ENCODE measurements around the gene INPP5F. TPM values are rescaled to one million over a fixed set of nuclear protein-coding genes. Genes with fewer than 3 reads are reported as not detected.

The INPP5F gene, protein sequence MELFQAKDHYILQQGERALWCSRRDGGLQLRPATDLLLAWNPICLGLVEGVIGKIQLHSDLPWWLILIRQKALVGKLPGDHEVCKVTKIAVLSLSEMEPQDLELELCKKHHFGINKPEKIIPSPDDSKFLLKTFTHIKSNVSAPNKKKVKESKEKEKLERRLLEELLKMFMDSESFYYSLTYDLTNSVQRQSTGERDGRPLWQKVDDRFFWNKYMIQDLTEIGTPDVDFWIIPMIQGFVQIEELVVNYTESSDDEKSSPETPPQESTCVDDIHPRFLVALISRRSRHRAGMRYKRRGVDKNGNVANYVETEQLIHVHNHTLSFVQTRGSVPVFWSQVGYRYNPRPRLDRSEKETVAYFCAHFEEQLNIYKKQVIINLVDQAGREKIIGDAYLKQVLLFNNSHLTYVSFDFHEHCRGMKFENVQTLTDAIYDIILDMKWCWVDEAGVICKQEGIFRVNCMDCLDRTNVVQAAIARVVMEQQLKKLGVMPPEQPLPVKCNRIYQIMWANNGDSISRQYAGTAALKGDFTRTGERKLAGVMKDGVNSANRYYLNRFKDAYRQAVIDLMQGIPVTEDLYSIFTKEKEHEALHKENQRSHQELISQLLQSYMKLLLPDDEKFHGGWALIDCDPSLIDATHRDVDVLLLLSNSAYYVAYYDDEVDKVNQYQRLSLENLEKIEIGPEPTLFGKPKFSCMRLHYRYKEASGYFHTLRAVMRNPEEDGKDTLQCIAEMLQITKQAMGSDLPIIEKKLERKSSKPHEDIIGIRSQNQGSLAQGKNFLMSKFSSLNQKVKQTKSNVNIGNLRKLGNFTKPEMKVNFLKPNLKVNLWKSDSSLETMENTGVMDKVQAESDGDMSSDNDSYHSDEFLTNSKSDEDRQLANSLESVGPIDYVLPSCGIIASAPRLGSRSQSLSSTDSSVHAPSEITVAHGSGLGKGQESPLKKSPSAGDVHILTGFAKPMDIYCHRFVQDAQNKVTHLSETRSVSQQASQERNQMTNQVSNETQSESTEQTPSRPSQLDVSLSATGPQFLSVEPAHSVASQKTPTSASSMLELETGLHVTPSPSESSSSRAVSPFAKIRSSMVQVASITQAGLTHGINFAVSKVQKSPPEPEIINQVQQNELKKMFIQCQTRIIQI
- total RNA-seq (10 to 100 TPM in 1 of 2 experiments, 1 to 10 TPM in 1; 8.5 to 10.9 TPM), polyA plus RNA-seq (1 to 10 TPM; 1.4 to 2.5 (median 2.4) TPM), total RNA-seq (12.5 to 123 (median 23.7) reads per million in 6 experiments)

GRCh38 chr10:119725828-119726675 lies at the start of gene INPP5F:
INPP5F (plus strand) TSS chr10:119726050; CDS start chr10:119726263, 213 bp downstream.
- peaks cover 0 to under 1% (median 0%) of the 10 kb centered on the region in 9 donors for H3K9me3 Mint-ChIP-seq
- ATAC-seq, result peak; percentile 88 to 92
- no peaks in the 10 kb centered on the region for H3K27me3 Mint-ChIP-seq
- POLR2A ChIA-PET, result interaction anchor here (0.7 to 2.4 kb wide), 14 partner anchors 9 to 562 kb away, joined by 3 to 22 read pairs (median 4); partner anchors contain the start of genes BAG3, GRK5, MCMBP and RGS10
- H3K4me1 Mint-ChIP-seq, result peaks cover 5 to 41% (median 26%) of the 10 kb centered on the region in 4 donors
- H3K27ac Mint-ChIP-seq, result peak within 1 kb of the TSS; percentile 27 to 93 (median 81)
- H3K36me3 Mint-ChIP-seq, result no peaks in the 10 kb centered on the region
- DNase-seq, result peak; percentile 90 to 99 (median 96)
- peak within 1 kb of the TSS; percentile 81 to 94 (median 91) for H3K4me3 Mint-ChIP-seq

DNA sequence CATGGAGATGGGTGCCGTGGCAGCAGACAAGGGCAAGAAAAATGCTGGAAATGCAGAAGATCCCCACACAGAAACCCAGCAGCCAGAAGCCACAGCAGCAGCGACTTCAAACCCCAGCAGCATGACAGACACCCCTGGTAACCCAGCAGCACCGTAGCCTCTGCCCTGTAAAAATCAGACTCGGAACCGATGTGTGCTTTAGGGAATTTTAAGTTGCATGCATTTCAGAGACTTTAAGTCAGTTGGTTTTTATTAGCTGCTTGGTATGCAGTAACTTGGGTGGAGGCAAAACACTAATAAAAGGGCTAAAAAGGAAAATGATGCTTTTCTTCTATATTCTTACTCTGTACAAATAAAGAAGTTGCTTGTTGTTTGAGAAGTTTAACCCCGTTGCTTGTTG lies 48.7 kb upstream of the INPP5F start:
- Mint-ChIP-seq H3K4me3 (no peak overlapping the region), H3K36me3 (peaks cover 5 to 52% (median 8%) of the 10 kb centered on the region in 3 donors), H3K27ac (peak overlapping the region in 4 of 10 donors; percentile 25 to 83 (median 42)), H3K4me1 (peaks cover 3 to 9% (median 7%) of the 10 kb centered on the region in 4 donors), H3K27me3 (peaks cover 0 to 1% (median 0%) of the 10 kb centered on the region in 5 donors), H3K9me3 (no peaks in the 10 kb centered on the region)
- POLR2A ChIA-PET, result no interaction called here
- ATAC-seq, result no peak
- DNase-seq, result no peak

- POLR2A ChIA-PET, result no interaction called here
- Mint-ChIP-seq H3K27ac (no peak overlapping the region), H3K9me3 (no peaks in the 10 kb centered on the region), H3K4me3 (no peak overlapping the region), H3K27me3 (peaks cover 0 to 3% (median 0%) of the 10 kb centered on the region in 5 donors), H3K36me3 (peaks cover 2 to 42% (median 7%) of the 10 kb centered on the region in 3 donors), H3K4me1 (peaks cover 2 to 12% (median 4%) of the 10 kb centered on the region in 4 donors)
- DNase-seq, result no peak
- ATAC-seq, result no peak
Observed at GRCh38 chr10:119677904-119678755, 47.7 kb upstream of the INPP5F start.

- no peak overlapping the region for H3K4me3 Mint-ChIP-seq
- H3K27me3 Mint-ChIP-seq, result peaks cover 0 to 3% (median 0%) of the 10 kb centered on the region in 5 donors
- DNase-seq (no peak), ATAC-seq (no peak)
- POLR2A ChIA-PET, result interaction anchor here (0.7 kb wide), 1 partner anchor 50 kb away, joined by 6 read pairs; no protein-coding TSS in a partner anchor
- no peaks in the 10 kb centered on the region for H3K9me3 Mint-ChIP-seq
- peaks cover 0 to 29% (median 7%) of the 10 kb centered on the region in 3 donors for H3K36me3 Mint-ChIP-seq
- peaks cover 0 to 12% (median 4%) of the 10 kb centered on the region in 4 donors for H3K4me1 Mint-ChIP-seq
- H3K27ac Mint-ChIP-seq, result peak overlapping the region in 1 of 10 donors; percentile 62
Observed at GRCh38 chr10:119679480-119679829, 46.4 kb upstream of the INPP5F start.

DNA sequence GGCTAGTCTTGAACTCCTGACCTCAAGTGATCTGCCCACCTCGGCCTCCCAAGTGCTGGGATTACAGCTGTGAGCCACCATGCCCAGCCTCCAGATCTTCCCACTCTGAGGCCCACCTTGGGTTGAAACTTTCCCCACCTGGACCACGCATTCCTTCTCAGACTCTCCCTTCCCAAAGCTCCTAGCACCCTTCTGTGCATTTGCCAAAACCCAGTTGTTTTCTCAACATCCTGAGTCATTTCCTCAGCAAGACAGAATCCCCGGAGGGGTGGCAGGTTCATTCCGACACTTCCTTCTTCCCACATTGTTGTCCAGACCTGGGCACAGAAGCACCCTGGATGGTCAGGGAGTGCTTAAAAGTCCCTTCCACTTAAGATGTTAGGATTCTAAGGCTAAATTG lies 45.8 kb upstream of the INPP5F start:
- no peaks in the 10 kb centered on the region for H3K9me3 Mint-ChIP-seq
- H3K4me3 Mint-ChIP-seq, result no peak overlapping the region
- no peak for DNase-seq
- H3K4me1 Mint-ChIP-seq, result peaks cover 0 to 12% (median 4%) of the 10 kb centered on the region in 4 donors
- POLR2A ChIA-PET, result no interaction called here
- ATAC-seq, result no peak
- H3K36me3 Mint-ChIP-seq, result peaks cover 0 to 26% (median 7%) of the 10 kb centered on the region in 3 donors
- peaks cover 0 to 3% (median 0%) of the 10 kb centered on the region in 5 donors for H3K27me3 Mint-ChIP-seq
- peak overlapping the region in 1 of 10 donors; percentile 62 for H3K27ac Mint-ChIP-seq

DNA sequence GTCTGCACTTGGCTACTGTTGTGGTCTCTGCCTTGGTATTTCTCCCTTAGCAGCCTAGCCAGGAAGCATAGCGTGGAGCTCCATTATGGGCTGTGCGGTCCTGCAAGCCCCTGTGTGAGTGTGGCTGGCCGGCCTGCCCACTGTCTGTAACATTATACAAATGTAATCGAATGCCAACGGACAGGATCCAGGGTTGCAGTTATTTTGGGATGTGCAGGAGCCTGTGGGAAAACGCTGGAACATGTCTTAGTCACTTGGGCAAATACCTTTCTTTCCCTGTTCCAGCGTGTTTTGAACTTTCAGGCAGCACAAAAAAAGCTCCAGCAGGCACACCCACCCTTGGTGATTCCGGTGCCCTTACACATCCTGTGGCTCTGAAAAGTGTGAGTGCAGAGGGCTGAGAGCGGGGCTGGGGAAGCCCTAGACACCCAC lies 45.2 kb upstream of the INPP5F start:
- no peak for ATAC-seq
- peaks cover 0 to 12% (median 4%) of the 10 kb centered on the region in 4 donors for H3K4me1 Mint-ChIP-seq
- H3K4me3 Mint-ChIP-seq, result no peak overlapping the region

DNA sequence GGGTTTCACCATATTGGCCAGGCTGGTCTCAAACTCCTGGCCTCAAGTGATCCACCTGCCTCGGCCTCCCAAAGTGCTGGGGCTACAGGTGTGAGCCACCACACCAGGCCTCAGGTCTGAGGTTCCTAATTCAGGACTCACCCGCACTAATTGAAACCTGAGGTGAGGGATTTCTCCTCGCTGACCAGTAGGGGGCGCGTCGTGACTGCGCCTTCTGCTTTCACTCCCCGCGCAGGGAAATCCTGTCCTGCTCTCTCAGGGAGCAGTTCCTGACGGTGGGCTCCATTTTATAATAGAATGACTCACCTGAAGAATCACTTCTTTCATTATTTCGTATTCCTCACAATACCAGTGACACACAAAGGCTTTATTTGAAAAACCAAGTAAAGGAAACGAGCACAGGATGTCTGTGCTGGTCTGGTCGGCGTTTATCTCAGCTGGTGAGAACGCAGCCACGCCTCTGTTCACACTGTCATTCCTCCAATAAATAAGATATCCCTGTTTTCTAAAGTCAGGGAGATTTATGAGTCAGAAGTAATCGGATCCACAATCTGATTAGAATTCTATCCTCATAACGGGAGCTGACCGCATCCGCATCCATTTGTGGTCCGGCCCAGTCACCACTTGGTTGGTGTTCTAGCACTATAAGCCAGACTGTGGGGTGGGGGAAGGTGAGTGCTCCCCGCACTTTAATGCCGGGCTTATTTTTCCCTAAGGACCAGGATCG lies 39.2 kb upstream of the INPP5F start:
- no peaks in the 10 kb centered on the region for H3K9me3 Mint-ChIP-seq
- H3K4me3 Mint-ChIP-seq, result peak overlapping the region; percentile 67 to 85 (median 76)
- H3K27ac Mint-ChIP-seq, result peak overlapping the region in 6 of 10 donors; percentile 21 to 81 (median 60)
- DNase-seq (peak; percentile 58 to 84 (median 76)), ATAC-seq (peak; percentile 94 to 95)
- H3K27me3 Mint-ChIP-seq, result peaks cover 0 to 3% (median 0%) of the 10 kb centered on the region in 5 donors
- H3K36me3 Mint-ChIP-seq, result no peaks in the 10 kb centered on the region
- H3K4me1 Mint-ChIP-seq, result peaks cover 3 to 29% (median 10%) of the 10 kb centered on the region in 4 donors
- POLR2A ChIA-PET, result interaction anchor here (0.6 to 1.7 kb wide), 3 partner anchors 22 to 114 kb away, joined by 4 to 6 read pairs (median 4); partner anchors contain the start of gene INPP5F

More for the DNA sequence above, 45.2 kb upstream of the INPP5F start:
- DNase-seq, result no peak
- Mint-ChIP-seq H3K27me3 (peaks cover 0 to 3% (median 0%) of the 10 kb centered on the region in 5 donors), H3K9me3 (no peaks in the 10 kb centered on the region), H3K36me3 (peaks cover 0 to 22% (median 7%) of the 10 kb centered on the region in 3 donors), H3K27ac (peak overlapping the region in 3 of 10 donors; percentile 11 to 42 (median 16))
- POLR2A ChIA-PET, result no interaction called here

DNA sequence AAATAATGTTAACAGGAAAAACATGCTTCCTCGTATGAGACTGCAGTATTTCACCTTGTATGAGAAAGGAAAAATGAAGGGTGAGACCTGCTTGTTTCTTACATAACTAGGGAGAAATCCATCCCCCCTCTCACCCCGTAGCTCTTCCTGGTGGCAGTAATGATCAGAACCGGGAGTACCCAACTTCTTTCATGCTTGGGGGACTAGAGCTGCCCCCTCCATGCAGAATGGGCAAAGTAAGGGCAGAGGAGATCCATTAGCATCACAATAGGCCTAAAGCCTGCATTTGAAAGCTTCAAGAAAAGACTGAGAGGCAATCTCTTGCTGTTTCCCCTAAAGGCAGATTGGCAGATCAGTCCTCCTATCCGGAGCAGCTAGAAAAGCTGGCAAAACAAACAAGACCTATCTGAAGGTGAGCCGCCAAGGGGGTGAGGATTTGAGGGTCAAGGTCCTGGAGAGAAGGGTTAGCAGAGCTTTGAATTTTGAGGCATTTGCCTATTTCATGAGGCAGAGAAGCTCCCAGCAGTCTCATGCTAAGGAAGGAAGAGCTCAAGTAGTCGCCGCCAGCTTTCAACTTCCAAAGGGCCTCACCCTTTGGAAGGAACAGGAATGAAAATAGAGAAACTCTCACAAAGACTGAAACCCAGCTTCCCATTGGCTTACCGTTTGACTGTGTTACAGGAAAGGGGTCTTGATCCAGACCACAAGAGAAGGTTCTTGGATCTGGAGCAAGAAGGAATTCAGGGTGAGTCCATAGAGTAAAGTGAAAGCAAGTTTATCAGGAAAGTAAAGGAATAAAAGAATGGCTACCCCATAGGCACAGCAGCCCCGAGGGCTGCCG lies 38.4 kb upstream of the INPP5F start:
- H3K36me3 Mint-ChIP-seq, result no peaks in the 10 kb centered on the region

GRCh38 chr10:119688033-119688508 lies 37.8 kb upstream of the INPP5F start:
- ATAC-seq (no peak), DNase-seq (no peak)
- no peaks in the 10 kb centered on the region for H3K36me3 Mint-ChIP-seq
- POLR2A ChIA-PET, result interaction anchor here (0.6 to 1.7 kb wide), 2 partner anchors 37 to 98 kb away, joined by 3 to 6 read pairs; partner anchors contain the start of gene INPP5F
- no peak overlapping the region for H3K27ac Mint-ChIP-seq
- H3K27me3 Mint-ChIP-seq, result peaks cover 0 to 1% (median 0%) of the 10 kb centered on the region in 5 donors
- H3K4me3 Mint-ChIP-seq, result no peak overlapping the region
- no peaks in the 10 kb centered on the region for H3K9me3 Mint-ChIP-seq
- H3K4me1 Mint-ChIP-seq, result peaks cover 0 to 28% (median 10%) of the 10 kb centered on the region in 4 donors

More for the DNA sequence above, 38.4 kb upstream of the INPP5F start:
- POLR2A ChIA-PET, result interaction anchor here (0.5 to 1.7 kb wide), 4 partner anchors 21 to 941 kb away, joined by 3 to 6 read pairs (median 4); partner anchors contain the start of gene INPP5F
- peak overlapping the region in 5 of 10 donors; percentile 12 to 79 (median 54) for H3K27ac Mint-ChIP-seq
- H3K9me3 Mint-ChIP-seq, result no peaks in the 10 kb centered on the region
- no peaks in the 10 kb centered on the region for H3K27me3 Mint-ChIP-seq
- ATAC-seq (no peak), DNase-seq (no peak)
- peak overlapping the region in 6 of 10 donors; percentile 33 to 76 (median 70) for H3K4me3 Mint-ChIP-seq
- H3K4me1 Mint-ChIP-seq, result peaks cover 0 to 24% (median 10%) of the 10 kb centered on the region in 4 donors

Measured in naive thymus-derived CD8-positive, alpha-beta T cell (primary cell).